DMS79 treated with DMSO at 0.1 percent for 48 hours (cell line): ENCODE data around the gene GALNTL6.

Experiments
- DNase-seq: peaks from one replicate; lab custom pipeline; 2025; lab: John Stamatoyannopoulos, UW

The GALNTL6 gene

DNA sequence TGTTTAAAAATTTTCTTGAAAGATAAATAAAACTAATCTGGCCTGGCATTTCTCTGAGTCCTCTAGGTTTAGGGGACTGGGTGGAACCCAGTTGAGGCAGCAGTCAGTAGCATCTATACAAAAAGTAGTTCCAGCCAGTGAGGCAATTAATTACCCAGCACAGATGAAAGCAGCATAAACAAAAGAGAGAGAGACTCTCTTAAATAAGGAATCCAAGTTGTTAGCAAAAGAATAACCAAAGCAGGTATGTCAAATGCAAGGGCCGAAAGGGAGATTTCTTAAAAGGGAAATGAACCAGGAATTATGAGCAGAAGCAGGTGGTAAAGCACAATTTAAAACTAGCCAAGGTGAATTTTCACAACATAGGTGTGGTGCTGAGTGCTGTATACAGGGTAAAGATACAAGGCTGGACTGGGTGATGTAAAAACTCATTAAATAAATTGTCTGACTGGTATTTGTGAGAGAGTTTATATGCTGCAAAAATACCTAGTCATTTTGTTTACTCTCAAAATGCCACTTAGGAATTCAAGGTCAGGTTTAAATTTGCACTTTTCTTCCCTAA is 1260.8 kb downstream of the GALNTL6 start:
- no peak for DNase-seq

GRCh38 chr4:173074501-173074946 is 1261.3 kb downstream of the GALNTL6 start:
- DNase-seq: no peak

DNA sequence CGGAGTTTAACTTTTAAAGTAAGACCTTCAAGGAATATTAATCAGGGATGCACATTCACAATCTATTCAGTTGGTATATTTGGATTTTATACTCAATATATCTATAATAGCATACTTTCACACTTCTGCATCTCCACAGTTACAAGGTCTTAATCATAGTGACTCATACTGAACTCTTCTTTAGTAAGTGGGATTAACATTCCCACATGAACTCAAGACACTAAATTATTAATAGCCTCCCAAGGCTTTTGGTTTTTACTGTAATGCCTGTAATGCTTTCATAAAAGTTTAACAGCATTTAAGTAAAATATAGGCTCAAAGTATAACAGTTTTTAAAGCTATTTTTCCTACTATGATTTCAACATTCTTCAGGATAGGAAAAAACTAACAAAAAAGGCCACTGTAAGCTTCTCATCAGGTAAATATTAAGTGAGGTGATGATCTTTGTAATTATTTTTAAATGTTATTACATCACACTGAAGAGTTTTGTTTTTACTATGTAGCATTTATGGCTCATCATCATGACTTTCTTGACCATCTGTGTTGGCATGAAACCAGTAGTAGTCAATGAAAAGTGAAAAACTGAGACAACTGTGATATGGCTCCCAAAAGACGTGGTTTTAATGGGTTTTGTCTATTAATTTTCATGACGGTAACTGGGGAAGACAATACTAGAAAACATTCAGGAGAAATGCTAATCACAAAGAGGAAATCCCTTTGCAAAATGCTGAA is 1263.9 kb downstream of the GALNTL6 start:
- no peak for DNase-seq

DNA sequence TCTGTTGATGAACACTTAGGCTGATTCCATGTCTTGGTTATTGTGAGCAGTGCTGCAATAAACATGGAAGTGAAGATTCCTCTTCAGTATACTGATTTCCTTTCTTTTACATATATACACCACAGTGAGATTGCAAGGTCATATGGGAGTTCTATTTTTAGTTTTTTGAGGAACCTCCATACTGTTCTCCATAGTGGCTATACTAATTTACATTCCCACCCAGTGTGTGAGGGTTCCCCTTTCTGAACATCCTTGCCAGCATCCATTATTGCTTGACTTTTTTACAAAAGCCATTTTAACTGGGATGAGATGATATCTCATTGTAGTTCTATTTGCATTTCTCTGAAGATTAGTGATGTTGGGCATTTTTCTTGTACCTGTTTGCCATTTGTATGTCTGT is 1274.9 kb downstream of the GALNTL6 start:
- DNase-seq: no peak
